ENCODE measurements around the gene TCTA.
"Not testable (repeated sequence)": the region's sequence is repeated elsewhere in the genome, so short reads cannot be mapped to it uniquely, and the experiment has no call there.

The TCTA gene

DNA sequence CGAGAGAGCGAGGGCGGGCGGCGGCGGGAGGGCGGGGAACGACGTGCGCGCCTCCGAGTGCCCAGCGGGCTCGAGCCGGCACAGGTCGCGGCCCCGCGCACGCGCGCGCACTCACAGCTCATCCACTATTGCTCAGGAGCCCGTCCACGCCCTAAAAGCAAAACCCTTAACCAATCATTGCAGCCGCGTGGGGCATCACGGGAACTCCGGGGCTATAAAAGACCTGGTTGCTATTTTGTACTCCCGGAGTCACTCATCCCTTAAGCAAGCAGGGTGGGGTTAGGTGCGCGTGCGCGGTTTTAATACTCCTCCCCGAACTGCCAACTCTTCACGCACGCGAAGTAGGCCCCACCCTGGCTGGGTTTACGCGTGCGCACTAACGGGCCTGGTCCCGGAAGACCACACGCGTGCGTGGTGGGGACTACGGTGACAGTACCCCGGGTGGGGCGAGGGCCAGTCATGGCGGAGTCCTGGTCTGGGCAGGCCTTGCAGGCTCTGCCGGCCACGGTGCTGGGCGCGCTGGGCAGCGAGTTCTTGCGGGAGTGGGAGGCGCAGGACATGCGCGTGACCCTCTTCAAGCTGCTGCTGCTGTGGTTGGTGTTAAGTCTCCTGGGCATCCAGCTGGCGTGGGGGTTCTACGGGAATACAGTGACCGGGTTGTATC is at the start of gene TCTA, which contains the start of gene RHOA:
TSS of gene TCTA (plus strand) at position 456 of the 664 bp plus-strand sequence. CDS start at position 460, 4 bp downstream.
TSS of gene RHOA (minus strand) at position 9 of the 664 bp plus-strand sequence. CDS start 36,387 bp downstream, outside the sequence.
- peak; percentile 100 for DNase-seq (ENCODE audit: low read depth)

DNA sequence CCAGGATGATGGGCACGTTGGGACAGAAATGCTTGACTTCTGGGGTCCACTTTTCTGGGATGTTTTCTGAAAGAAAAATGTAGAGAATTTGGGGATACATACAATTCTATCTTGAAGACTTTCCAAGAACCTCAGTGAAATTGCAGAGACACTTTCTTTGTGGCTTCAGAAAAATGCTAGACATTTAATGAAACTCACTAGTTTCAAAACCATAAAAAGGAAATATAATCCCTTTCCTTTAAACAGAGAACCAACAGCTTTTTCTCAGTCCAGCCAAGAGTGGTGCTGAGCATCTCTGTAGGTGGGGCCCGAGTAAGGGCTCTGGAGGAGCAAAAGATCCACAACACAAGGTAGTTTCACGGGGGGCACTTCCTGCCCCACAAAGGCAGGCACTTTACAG is 49.7 kb upstream of the TCTA start:
- no peak for DNase-seq (ENCODE audit: low read depth)

DNA sequence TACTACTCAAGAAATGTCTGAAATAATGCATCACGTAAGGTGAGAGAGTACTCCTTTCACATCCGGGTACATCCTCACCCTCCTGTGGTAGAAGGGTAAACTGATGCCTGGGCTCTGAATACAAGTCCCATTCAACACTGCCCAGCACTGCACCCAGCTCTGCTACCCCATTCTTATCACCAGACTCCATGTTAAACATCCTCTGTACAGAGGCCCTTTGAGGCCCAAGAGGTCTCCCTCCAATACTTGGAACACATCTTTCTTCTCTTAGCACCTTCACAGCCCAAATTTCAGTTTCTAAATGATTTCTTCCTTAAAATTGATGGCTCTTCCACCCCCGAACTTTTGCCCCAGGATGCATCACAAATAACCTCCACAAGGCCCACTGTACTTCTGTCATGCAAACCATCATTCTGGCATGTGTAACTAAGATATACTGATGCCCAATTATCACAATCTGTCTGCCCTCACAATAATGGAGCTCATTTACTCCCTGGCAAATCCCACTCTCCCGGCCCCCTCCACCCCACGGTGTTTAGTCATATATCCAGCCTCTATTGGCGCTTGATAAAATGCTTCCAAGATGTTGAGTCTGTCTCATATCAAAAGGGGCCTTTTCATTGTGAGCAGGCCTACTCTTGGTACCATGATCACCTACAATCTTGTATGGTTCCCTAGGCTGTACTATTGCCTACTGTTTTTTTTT is 41.5 kb upstream of the TCTA start:
- no peak for DNase-seq (ENCODE audit: low read depth)

GRCh38 chr3:49371946-49372345 is 40.3 kb upstream of the TCTA start:
- no peak for DNase-seq (ENCODE audit: low read depth)

GRCh38 chr3:49377483-49377882 is 34.7 kb upstream of the TCTA start:
- DNase-seq (ENCODE audit: low read depth), result no peak

DNA sequence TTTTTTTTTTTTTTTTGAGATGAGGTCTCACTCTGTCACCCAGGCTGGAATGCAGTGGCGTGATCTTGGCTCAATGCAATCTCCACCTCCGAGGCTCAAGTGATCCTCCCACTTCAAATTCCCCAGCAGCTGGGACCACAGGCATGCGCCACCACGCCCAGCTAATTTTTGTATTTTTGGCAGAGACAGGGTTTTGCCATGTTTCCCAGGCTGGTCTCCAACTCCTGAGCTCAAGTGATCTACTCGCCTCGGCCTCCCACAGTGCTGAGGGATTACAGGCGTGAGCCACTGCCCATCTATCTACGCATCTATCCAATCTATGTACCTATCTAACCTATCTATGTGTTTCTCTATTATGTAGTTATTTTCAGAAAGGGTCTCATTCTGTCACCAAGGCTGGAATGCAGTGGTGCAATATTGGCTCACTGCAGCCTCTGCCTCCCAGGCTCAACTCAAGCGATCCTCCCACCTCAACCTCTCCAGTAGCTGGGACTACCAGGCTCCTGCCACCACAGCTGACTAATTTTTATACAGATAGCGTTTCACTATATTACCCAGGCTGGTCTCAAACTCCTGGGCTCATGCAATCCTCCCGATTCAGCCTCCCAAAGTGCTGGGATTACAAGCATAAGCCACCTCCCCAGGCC is 33.9 kb upstream of the TCTA start:
- DNase-seq (ENCODE audit: low read depth), result peak; percentile 37

GRCh38 chr3:49383387-49383786 is 28.8 kb upstream of the TCTA start:
- DNase-seq (ENCODE audit: low read depth), result no peak

DNA sequence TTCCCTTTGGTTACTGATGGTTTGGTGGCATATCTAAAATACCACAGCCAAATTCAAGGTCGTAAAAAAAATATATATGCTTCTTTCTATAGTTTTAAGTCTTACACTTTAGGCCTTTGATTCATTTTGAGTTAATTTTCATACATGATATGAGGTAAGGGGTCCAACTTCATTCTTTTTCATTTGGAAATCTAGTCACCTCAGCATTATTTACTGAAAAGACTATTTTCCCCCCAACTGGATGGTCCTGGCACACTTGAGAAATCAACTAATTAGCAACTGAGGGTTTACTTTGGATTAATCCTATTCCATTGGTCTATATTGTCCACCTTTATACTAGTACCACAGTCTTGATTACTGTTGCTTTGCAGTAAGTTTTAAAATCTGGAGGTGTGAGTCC is 26.6 kb upstream of the TCTA start:
- DNase-seq (ENCODE audit: low read depth), result no peak

DNA sequence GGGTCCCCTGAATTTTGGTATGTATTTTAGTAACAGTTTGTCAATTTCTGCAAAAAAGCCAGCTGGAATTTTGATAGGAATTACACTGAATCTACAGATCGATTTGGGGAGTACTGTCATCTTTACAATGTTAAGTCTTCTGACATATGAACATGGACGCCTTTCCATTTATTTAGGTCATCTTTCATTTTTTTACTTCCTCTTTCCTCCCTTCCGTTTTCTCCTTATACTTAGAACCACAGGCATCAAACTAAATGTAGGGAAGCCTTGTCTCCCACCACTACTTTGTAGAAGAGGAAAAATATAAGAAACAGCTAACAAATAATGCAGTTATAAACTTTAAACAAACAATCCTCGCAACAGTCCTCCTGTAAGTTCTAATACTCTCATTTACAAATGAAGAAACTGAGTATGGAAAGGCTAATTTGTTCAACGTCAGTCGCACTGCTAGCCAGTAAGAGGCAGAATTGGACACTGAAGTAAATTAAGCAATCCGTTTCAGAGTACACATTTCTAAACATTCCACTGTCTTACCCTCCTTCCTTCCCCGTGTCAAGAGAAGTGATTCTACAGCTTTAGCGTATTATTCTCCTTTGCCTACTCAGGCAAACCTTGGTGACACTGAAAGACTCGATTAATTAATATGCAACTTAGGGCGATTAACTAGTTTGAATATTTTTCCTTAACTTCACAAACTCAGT is 26.0 kb upstream of the TCTA start:
- no peak for DNase-seq (ENCODE audit: low read depth)

DNA sequence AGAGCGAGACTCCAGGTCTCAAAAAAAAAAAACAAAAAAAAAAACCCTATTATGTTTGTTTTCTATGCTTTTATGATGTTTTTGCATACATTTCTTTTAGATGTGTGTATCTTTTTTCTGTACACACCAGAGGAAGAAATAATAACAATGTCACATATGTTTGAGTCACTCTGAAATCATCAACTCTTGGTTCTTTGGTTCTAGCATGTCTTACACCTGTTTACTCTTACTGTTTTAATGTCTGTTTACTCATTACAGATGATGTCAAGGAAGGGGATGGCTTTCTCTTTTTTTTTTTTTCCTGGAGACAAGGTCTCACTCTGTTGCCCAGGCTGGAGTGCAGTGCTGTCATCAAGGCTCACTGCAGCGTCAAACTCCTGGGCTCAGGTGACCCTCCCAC is 24.5 kb upstream of the TCTA start:
- no peak for DNase-seq (ENCODE audit: low read depth)

DNA sequence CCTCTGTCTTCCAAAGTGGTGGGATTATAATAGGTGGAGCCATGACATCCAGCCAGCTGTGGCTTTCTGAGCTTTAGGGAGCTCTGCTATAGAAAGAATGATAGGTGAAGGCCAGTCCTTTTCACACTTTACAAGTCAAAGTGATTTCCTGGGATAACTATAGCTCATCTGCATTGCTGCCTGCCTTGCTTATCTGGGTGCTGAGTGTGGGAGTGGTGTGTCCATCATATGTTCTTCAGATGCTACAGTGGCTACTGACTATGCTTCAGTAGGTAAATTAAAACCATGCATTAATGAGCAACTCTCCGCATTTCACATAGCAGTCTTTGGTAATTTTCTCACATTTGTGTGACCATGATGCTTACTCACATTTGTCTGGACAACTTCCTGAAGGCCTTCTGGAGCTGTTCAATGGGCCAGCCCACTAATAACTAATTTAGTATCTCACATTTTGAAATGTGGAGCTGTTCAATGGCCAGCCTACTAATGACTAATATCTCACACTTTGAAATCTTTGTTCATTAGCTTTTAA is 23.9 kb upstream of the TCTA start:
- no peak for DNase-seq (ENCODE audit: low read depth)

DNA sequence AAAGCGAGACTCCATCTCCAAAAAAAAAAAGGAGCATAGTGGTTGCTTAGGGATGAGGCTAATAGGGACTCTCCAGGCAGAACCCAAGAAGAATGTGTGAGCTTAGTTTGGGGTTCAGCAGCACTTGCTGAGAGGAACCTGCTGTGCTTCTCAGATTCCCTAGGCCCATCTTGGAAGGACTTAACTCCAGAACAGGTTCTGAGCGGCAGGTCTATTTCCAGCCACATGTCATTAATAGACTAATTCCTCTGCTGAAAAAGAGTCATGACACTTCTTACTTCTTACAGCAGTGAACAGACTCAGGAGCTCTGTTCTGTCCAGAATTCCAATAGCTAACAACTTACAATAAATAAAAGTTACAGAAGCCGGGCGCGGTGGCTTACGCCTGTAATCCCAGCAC is 22.9 kb upstream of the TCTA start:
- DNase-seq (ENCODE audit: low read depth), result no peak

DNA sequence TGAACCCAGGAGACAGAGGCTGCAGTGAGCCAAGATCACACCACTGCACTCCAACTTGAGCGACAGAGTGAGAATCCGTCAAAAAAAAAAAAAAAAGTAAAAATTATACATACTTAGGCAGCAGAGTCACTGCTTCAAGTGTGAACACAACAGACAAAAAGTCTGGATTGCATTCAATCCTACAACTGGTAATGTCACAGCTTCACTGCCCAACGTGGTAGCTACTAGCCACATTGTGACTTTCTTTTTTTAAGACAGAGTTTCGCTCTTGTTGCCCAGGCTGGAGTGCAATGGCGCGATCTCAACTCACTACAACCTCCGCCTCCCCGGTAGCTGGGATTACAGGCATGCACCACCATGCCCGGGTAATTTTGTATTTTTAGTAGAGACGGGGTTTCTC is 20.9 kb upstream of the TCTA start:
- not testable (repeated sequence) for DNase-seq (ENCODE audit: low read depth)

GRCh38 chr3:49397470-49397869 is 14.8 kb upstream of the TCTA start:
- DNase-seq (ENCODE audit: low read depth), result no peak

GRCh38 chr3:49399461-49399860 is 12.8 kb upstream of the TCTA start:
- no peak for DNase-seq (ENCODE audit: low read depth)

- no peak for DNase-seq (ENCODE audit: low read depth)
Observed at GRCh38 chr3:49401766-49402165, 10.5 kb upstream of the TCTA start.

GRCh38 chr3:49403891-49404290 is 8.3 kb upstream of the TCTA start:
- DNase-seq (ENCODE audit: low read depth), result no peak

DNA sequence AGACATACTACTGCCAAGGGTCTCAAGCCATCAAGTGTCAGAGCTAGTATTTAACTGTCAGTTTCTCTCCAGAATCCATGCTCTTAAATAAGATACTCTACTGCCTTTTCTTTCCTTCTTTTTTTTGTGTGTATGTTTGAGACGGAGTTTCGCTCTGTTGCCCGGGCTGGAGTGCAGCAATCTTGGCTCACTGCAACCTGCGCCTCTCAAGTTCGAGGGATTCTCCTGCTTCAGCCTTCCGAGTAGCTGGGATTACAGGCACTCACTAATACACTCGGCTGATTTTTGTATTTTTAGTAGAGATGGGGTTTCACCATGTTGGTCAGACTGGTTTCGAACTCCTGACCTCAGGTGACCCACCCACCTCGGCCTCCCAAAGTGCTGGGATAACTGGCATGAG is 6.7 kb upstream of the TCTA start:
- DNase-seq (ENCODE audit: low read depth), result not testable (repeated sequence)

GRCh38 chr3:49406571-49407565 is 5.4 kb upstream of the TCTA start:
- DNase-seq (ENCODE audit: low read depth), result no peak

GRCh38 chr3:49410066-49410845 is 2.0 kb upstream of the TCTA start:
- no peak for DNase-seq (ENCODE audit: low read depth)
